GM23248 (cell line): ENCODE data around the gene PCSK2.

Experiments
- EZH2 ChIP-seq: fragments of 200-600 bp; sonication (generic); IDR thresholded peaks from 2 replicates; pipeline ENCODE4 v1.6.1; 2018; ENCODE audit warnings: antibody characterized with exemption, mild to moderate bottlenecking; ENCODE audit not compliant: insufficient read depth, poor library complexity, severe bottlenecking
- EZH2phosphoT487 ChIP-seq: fragments of 200-600 bp; sonication (generic); IDR thresholded peaks from 2 replicates; pipeline ENCODE4 v1.6.1; 2018; ENCODE audit warnings: antibody characterized with exemption, moderate library complexity, mild to moderate bottlenecking, low read depth; ENCODE audit not compliant: insufficient read depth

GRCh38 chr20:17438436-17439039, 211.7 kb downstream of the PCSK2 start:
- TF ChIP-seq EZH2phosphoT487 (no peak), EZH2 (no peak)
